HL-60/S4 treated with retinoic acid at 250 ng/mL for 4 days and 3 days (cell line): ENCODE results near the gene TMEFF1.
"Not testable (repeated sequence)": the region's sequence is repeated elsewhere in the genome, so short reads cannot be mapped to it uniquely, and the experiment has no call there.

Source experiments
- in situ Hi-C: fragments of 300-500 bp; cut with MboI; formaldehyde crosslinking; loops from 2 replicates; pipeline ENCODE4 v1.7.0; 2022; ENCODE audit warnings: low sequenced_read_pairs

The TMEFF1 gene

GRCh38 chr9:100472788-100473275, at the start of gene TMEFF1:
TMEFF1 (plus strand) TSS chr9:100473149; CDS start chr9:100473545, 396 bp downstream.
- in situ Hi-C loops, result no loop called here

- in situ Hi-C loops, result no loop called here
Observed at GRCh38 chr9:100425758-100426157, 47.2 kb upstream of the TMEFF1 start.

- in situ Hi-C loops, result no loop called here
Observed at GRCh38 chr9:100426189-100426529, 46.8 kb upstream of the TMEFF1 start.

GRCh38 chr9:100426530-100427365, 46.2 kb upstream of the TMEFF1 start, which contains the start of gene MSANTD3:
MSANTD3 (plus strand) TSS chr9:100427143; CDS start chr9:100441939, 14,796 bp downstream.
- in situ Hi-C loops, result no loop called here

GRCh38 chr9:100427366-100428263, 45.3 kb upstream of the TMEFF1 start:
- in situ Hi-C loops, result no loop called here

- in situ Hi-C loops, result no loop called here
Observed at GRCh38 chr9:100428871-100429654, 43.9 kb upstream of the TMEFF1 start.

- in situ Hi-C loops, result no loop called here
Observed at GRCh38 chr9:100430286-100430940, 42.5 kb upstream of the TMEFF1 start.

GRCh38 chr9:100431886-100432285, 41.1 kb upstream of the TMEFF1 start:
- in situ Hi-C loops, result no loop called here

- in situ Hi-C loops, result no loop called here
Observed at GRCh38 chr9:100432736-100433135, 40.2 kb upstream of the TMEFF1 start.

GRCh38 chr9:100436571-100436970, 36.4 kb upstream of the TMEFF1 start:
- in situ Hi-C loops, result no loop called here

GRCh38 chr9:100437860-100438805, 34.8 kb upstream of the TMEFF1 start:
- in situ Hi-C loops, result no loop called here

- in situ Hi-C loops, result no loop called here
Observed at GRCh38 chr9:100440071-100440470, 32.9 kb upstream of the TMEFF1 start.

GRCh38 chr9:100440487-100440886, 32.5 kb upstream of the TMEFF1 start:
- in situ Hi-C loops, result not testable (repeated sequence)

GRCh38 chr9:100441911-100442361, 31.0 kb upstream of the TMEFF1 start:
- in situ Hi-C loops, result no loop called here

GRCh38 chr9:100443781-100444768, 28.9 kb upstream of the TMEFF1 start:
- in situ Hi-C loops, result no loop called here

- in situ Hi-C loops, result no loop called here
Observed at GRCh38 chr9:100445161-100445902, 27.6 kb upstream of the TMEFF1 start.

GRCh38 chr9:100445903-100446549, 26.9 kb upstream of the TMEFF1 start:
- in situ Hi-C loops, result no loop called here
